Measurements from ENCODE around the gene DBX1. TPM values are rescaled to one million over a fixed set of nuclear protein-coding genes. Genes with fewer than 3 reads are reported as not detected.
A peak's percentile ranks its signal among the peaks of the same experiment; 100 is the strongest.
"Not testable (repeated sequence)": the region's sequence is repeated elsewhere in the genome, so short reads cannot be mapped to it uniquely, and the experiment has no call there.

The DBX1 gene, protein sequence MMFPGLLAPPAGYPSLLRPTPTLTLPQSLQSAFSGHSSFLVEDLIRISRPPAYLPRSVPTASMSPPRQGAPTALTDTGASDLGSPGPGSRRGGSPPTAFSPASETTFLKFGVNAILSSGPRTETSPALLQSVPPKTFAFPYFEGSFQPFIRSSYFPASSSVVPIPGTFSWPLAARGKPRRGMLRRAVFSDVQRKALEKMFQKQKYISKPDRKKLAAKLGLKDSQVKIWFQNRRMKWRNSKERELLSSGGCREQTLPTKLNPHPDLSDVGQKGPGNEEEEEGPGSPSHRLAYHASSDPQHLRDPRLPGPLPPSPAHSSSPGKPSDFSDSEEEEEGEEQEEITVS
- total RNA-seq: not detected

DNA sequence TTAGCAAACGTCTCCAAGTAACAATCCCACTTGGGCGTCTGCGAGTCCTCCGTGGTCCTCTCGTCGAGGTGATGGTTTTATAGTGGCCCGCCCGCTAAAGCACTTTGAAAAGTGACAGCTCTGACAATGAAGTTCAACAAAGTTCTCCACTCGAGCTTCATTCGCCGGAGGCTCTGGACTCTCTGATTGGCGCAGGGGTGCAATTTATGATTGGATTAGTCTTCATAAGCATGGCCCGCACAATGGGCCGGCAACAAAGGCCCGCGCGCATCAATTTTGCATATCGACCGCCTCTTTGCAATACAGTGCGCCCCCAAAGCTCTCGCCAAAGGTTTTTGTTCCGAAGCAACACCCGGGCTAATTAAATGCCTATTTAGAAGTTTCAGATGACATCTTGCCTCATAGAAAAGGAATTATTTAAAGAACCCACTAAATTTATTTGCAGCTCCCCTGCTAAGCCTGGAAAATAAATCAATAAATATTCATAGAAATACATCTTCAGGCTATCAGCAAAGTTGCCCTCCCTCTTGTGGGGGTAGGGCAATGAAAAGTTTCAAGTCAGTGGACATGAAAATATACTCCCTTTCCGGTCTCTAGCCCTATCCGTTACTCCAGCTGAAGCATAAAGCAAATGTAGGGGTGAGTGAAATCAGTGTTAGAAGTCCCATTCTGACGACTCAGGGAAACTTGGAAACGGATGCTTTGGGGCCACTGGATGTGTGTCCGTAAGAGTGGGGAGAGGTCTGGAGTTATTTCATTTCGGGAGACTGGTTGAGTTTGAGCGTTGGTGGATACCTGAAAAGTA lies at the start of gene DBX1:
DBX1 (minus strand) TSS at position 51 of the 805 bp plus-strand sequence. CDS start 151 bp downstream, outside the sequence.
- DNase-seq: no peak
- Mint-ChIP-seq H3K4me1 (ENCODE audit: low read depth) (peaks cover 39% of the 10 kb centered on the region), H3K9me3 (no peaks in the 10 kb centered on the region), H3K36me3 (ENCODE audit: insufficient read depth in 2 of 2) (peaks cover 5 to 6% of the 10 kb centered on the region in 2 donors), H3K27ac (peak within 1 kb of the TSS; percentile 35), H3K4me3 (peak within 1 kb of the TSS in 1 of 2 donors; percentile 14), H3K27me3 (ENCODE audit: low read depth) (peaks cover 87% of the 10 kb centered on the region)
- no peak for ATAC-seq (replicated peaks in 1 of 2)

DNA sequence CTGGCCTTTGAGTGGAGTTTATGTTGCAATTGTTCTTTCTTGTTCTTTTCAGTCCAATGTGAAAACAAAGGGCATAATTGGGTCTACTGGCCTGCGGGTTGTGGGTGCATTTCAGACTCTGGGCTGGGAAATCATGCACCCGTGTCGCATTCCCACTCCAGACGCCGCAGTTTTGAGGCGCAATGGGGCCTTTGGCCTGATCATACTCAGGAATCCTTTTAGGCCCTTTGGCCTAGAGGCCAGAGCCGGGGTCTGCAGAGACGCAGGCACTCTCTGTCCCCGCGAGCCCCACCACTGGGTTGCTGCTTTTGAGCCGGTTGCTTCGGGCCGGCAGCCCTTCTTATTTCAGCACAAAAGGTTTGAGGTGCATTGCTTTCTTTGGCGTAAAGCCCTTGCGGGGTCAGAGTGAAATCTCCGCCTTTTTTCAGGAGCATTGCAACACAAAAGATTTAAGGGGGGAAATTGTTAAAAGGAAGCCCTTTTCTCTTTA lies 48.4 kb upstream of the DBX1 start:
- H3K4me1 Mint-ChIP-seq (ENCODE audit: low read depth): peaks cover 10% of the 10 kb centered on the region
- H3K4me3 Mint-ChIP-seq: no peak overlapping the region
- H3K27ac Mint-ChIP-seq: no peak overlapping the region
- H3K27me3 Mint-ChIP-seq (ENCODE audit: low read depth): peaks cover 54% of the 10 kb centered on the region
- peaks cover 0 to 2% of the 10 kb centered on the region in 2 donors for H3K9me3 Mint-ChIP-seq
- no peak for ATAC-seq (replicated peaks in 1 of 2)
- peaks cover 0 to 2% of the 10 kb centered on the region in 2 donors for H3K36me3 Mint-ChIP-seq (ENCODE audit: insufficient read depth in 2 of 2)
- DNase-seq: no peak

DNA sequence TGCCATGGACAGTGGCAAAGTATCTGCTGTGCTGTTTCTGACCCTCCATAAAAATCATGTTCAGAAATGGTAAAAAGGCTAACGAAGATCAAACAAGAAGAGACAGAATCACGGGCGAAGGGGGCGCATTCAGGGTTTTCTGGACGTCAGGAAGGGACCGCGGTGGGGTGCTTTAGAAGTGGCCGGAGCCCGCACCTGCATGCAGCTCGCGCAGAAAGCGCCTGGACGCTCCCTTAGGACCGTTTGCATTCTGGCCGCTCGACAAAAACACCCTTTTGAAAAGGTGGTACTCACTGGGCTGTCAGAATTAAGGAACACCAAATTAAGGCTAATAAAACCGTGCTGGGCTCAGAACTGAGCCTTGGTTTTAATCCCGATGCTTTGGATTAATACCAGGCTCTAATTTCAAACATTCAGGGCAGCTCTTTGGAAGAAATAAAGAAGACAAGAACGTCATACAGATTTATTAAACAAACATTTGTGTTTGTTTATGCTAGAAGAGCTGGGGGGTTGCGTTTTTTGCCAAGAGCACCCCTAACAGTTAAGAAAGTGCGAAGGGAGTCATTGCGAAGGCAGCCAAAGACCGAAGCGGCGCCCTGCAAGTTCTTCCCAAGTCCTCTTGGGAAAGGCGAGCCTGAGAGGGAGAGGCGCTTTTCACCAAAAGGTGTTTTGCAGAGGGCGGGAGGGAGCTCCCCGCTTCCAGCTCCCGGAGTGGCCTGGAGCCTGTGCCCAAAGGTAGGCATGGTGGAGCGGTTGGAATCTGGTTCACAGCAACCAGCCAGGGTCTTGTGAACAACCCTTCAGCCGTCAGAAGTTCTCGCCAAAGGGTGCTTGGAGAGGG lies 47.7 kb upstream of the DBX1 start:
- H3K27me3 Mint-ChIP-seq (ENCODE audit: low read depth): peaks cover 54% of the 10 kb centered on the region
- no peak for ATAC-seq (replicated peaks in 1 of 2)

DNA sequence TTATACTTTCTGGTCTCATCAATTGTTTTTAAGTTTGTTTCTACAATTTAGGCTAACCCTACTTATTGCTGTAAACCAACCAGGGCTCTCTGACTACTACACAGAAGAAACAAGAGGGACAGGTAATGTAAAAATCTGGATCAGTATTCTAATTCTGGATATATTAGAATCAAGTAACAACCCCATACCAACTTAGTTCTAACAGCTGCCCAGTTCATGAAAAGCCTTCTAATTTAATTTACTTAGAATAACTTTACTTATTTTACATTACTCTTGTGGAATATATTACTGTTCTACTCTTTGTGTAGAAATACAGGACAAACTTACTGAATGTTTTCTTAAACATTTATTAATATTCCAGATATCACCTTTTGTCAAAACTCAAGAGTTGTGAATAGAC lies 45.5 kb upstream of the DBX1 start:
- Mint-ChIP-seq H3K27ac (no peak overlapping the region), H3K4me1 (ENCODE audit: low read depth) (peaks cover 10% of the 10 kb centered on the region), H3K4me3 (no peak overlapping the region), H3K9me3 (peaks cover 0 to 2% of the 10 kb centered on the region in 2 donors), H3K36me3 (ENCODE audit: insufficient read depth in 2 of 2) (peaks cover 0 to 2% of the 10 kb centered on the region in 2 donors), H3K27me3 (ENCODE audit: low read depth) (peaks cover 59% of the 10 kb centered on the region)
- no peak for ATAC-seq (replicated peaks in 1 of 2)
- no peak for DNase-seq

More for the DNA sequence above, 47.7 kb upstream of the DBX1 start:
- Mint-ChIP-seq H3K27ac (no peak overlapping the region), H3K9me3 (peaks cover 0 to 2% of the 10 kb centered on the region in 2 donors), H3K4me3 (no peak overlapping the region), H3K4me1 (ENCODE audit: low read depth) (peaks cover 10% of the 10 kb centered on the region), H3K36me3 (ENCODE audit: insufficient read depth in 2 of 2) (peaks cover 0 to 2% of the 10 kb centered on the region in 2 donors)
- DNase-seq: no peak

DNA sequence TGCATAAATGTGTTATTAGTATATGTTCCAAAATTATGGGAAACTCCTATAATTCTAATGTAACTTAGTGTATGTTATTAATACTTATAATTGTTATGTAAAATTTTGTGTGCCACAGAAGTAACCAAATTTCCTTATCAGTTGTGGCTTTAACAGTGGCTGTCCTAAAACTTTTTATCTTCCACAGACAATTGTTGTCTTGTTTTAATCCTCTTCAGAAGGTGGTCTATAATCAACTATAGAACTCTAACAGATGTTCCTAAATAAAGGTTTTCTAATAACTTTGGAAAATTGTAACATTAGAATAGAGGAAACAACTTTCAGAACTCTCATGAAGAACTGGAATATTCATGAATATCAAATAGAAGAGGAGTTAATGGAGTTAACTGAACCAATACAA lies 44.4 kb upstream of the DBX1 start:
- peaks cover 48% of the 10 kb centered on the region for H3K27me3 Mint-ChIP-seq (ENCODE audit: low read depth)
- peaks cover 10% of the 10 kb centered on the region for H3K4me1 Mint-ChIP-seq (ENCODE audit: low read depth)
- DNase-seq: no peak
- no peak overlapping the region for H3K4me3 Mint-ChIP-seq
- no peak overlapping the region for H3K27ac Mint-ChIP-seq
- peaks cover 0 to 2% of the 10 kb centered on the region in 2 donors for H3K36me3 Mint-ChIP-seq (ENCODE audit: insufficient read depth in 2 of 2)
- H3K9me3 Mint-ChIP-seq: peaks cover 0 to 2% of the 10 kb centered on the region in 2 donors
- ATAC-seq (replicated peaks in 1 of 2): no peak

DNA sequence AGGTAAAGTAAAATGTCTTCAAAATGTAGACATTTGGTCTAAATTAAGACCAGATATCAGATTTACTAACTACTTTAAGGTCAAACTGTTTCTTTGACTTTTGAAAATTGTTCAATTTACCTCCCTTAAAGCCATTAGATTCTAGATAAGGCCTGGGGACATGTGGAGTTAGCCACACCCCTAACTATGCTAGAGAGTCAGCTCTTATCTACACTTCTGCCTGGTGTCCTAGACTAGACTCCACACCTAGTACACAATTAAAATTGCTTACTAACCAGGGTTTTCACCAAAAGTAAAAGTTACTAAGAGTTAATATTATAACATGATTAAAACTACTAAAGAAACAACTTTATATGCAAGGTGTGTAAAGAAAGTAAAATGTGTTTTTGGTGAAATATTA lies 43.6 kb upstream of the DBX1 start:
- ATAC-seq (replicated peaks in 1 of 2) (no peak), DNase-seq (no peak)

DNA sequence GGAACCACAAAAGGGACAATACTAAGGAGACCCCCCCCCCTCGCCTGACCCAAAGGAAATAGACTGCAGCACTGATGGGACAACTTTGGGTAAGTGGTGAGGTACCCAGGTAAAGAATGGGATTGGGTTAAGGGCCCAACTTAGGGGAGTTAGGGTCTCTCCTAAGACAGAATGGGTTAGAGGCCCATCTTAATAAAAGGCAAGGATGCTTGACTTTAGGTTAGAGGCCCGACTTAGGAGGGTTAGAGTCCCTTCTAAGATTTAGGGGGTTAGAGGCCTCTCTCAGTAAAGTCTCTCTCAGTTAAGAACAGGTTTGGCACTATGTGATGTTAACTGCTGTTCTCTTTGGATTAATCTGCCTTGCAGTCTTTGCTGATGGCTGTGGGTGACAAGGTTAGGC lies 41.0 kb upstream of the DBX1 start:
- no peaks in the 10 kb centered on the region for H3K36me3 Mint-ChIP-seq (ENCODE audit: insufficient read depth in 2 of 2)
- H3K27ac Mint-ChIP-seq: no peak overlapping the region
- ATAC-seq (replicated peaks in 1 of 2) (no peak), DNase-seq (no peak)
- H3K27me3 Mint-ChIP-seq (ENCODE audit: low read depth): peaks cover 29% of the 10 kb centered on the region
- H3K9me3 Mint-ChIP-seq: no peaks in the 10 kb centered on the region
- peaks cover 6% of the 10 kb centered on the region for H3K4me1 Mint-ChIP-seq (ENCODE audit: low read depth)
- no peak overlapping the region for H3K4me3 Mint-ChIP-seq

More for the DNA sequence above, 43.6 kb upstream of the DBX1 start:
- Mint-ChIP-seq H3K27ac (no peak overlapping the region), H3K4me3 (no peak overlapping the region), H3K9me3 (peaks cover 0 to 2% of the 10 kb centered on the region in 2 donors), H3K27me3 (ENCODE audit: low read depth) (peaks cover 40% of the 10 kb centered on the region), H3K4me1 (ENCODE audit: low read depth) (peaks cover 10% of the 10 kb centered on the region), H3K36me3 (ENCODE audit: insufficient read depth in 2 of 2) (peaks cover 0 to 2% of the 10 kb centered on the region in 2 donors)

DNA sequence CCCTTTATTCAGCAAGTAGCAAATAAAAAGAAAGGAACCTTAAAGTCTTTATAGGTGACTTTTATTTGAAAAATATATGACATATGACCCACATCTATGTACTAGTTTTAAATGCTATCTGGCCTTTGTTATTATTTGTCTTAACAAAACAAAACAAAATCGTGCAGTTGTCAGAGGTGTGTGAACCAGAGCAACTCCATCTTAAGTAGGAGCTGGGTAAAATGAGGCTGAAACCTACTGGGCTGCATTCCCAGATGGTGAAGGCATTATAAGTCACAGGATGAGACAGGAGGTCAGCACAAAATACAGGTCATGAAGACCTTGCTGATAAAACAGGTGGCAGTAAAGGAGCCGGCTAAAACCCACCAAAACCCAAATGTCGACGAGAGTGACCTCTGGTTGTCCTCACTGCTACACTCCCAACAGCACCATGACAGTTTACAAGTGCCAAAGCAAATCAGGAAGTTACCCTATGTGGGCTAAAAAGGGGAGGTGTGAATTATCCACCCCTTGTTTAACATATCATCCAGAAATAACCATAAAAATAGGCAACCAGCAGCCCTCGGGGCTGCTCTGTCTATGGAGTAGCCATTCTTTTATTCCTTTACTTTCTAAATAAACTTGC lies 40.2 kb upstream of the DBX1 start:
- H3K4me1 Mint-ChIP-seq (ENCODE audit: low read depth): not testable (repeated sequence)

DNA sequence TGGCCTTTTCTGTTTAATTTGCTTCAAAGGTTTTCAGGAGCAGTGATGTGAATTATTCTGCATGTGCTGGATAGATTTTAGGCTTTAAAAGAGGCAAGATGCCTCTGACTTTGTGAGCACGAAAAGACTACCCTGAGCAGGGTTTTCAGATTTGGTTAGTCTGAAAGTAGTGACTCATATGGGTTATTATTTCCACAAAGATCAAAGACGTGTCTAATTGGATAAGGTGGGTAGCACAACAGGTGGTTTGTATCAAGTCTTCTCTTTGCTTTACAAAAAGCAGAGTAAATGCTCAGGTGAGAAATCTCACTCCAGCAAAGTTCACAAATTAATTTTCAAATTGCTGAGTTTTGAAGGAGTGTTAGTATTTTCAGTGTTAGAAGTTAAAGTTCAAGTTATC lies 37.6 kb upstream of the DBX1 start:
- DNase-seq (no peak), ATAC-seq (replicated peaks in 1 of 2) (no peak)
- Mint-ChIP-seq H3K4me3 (no peak overlapping the region), H3K4me1 (ENCODE audit: low read depth) (peaks cover 6% of the 10 kb centered on the region), H3K27me3 (ENCODE audit: low read depth) (peaks cover 33% of the 10 kb centered on the region), H3K27ac (no peak overlapping the region), H3K36me3 (ENCODE audit: insufficient read depth in 2 of 2) (no peaks in the 10 kb centered on the region), H3K9me3 (no peaks in the 10 kb centered on the region)

More for the DNA sequence above, 40.2 kb upstream of the DBX1 start:
- peaks cover 27% of the 10 kb centered on the region for H3K27me3 Mint-ChIP-seq (ENCODE audit: low read depth)
- not testable (repeated sequence) for H3K36me3 Mint-ChIP-seq (ENCODE audit: insufficient read depth in 2 of 2); H3K4me3 Mint-ChIP-seq; H3K9me3 Mint-ChIP-seq; H3K27ac Mint-ChIP-seq; ATAC-seq (replicated peaks in 1 of 2); DNase-seq

DNA sequence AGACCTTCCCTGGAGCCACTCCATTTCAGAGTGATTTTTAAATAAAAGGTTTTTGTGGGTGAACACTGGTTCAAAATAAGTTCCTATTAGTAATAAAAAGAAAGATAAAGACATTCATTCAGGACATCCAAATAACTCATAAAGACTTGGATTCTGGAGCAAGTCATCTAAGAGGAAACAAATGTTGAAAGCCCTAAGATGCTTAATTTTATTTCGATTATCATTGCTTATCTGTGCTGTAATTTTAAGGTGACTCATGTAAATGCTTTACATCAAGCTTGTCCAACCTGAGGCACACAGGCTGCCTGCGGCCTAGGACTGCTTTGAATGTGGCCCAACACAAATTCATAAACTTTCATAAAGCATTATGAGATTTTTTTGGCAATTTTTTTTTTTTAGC lies 34.2 kb upstream of the DBX1 start:
- no peak for DNase-seq
- H3K9me3 Mint-ChIP-seq: no peaks in the 10 kb centered on the region
- H3K4me3 Mint-ChIP-seq: no peak overlapping the region
- H3K27me3 Mint-ChIP-seq (ENCODE audit: low read depth): peaks cover 27% of the 10 kb centered on the region
- H3K27ac Mint-ChIP-seq: no peak overlapping the region
- peaks cover 6% of the 10 kb centered on the region for H3K4me1 Mint-ChIP-seq (ENCODE audit: low read depth)
- ATAC-seq (replicated peaks in 1 of 2): no peak
- no peaks in the 10 kb centered on the region for H3K36me3 Mint-ChIP-seq (ENCODE audit: insufficient read depth in 2 of 2)

DNA sequence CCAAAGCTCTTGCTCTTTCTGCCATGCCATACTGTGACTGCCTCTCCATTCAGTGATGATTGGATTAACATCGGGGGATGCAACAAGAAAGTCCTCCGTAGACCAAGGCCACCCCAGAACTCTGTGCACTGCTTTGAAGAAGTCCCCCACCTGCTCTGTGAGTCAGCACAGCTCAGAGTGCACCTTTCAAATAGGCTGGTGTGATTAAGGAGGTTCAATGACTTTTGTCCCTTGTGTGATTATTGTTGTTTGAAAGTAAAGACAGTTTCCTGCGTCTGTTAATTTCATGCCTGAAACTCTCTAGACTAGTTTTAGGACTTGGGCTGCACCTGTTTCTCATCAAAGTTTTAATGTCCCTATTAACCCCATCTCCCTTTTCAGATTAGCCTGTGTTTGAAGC lies 33.0 kb upstream of the DBX1 start:
- Mint-ChIP-seq H3K36me3 (ENCODE audit: insufficient read depth in 2 of 2) (no peaks in the 10 kb centered on the region), H3K27me3 (ENCODE audit: low read depth) (peaks cover 25% of the 10 kb centered on the region), H3K4me1 (ENCODE audit: low read depth) (peaks cover 6% of the 10 kb centered on the region), H3K27ac (no peak overlapping the region), H3K9me3 (no peaks in the 10 kb centered on the region), H3K4me3 (no peak overlapping the region)
- DNase-seq (no peak), ATAC-seq (replicated peaks in 1 of 2) (no peak)

DNA sequence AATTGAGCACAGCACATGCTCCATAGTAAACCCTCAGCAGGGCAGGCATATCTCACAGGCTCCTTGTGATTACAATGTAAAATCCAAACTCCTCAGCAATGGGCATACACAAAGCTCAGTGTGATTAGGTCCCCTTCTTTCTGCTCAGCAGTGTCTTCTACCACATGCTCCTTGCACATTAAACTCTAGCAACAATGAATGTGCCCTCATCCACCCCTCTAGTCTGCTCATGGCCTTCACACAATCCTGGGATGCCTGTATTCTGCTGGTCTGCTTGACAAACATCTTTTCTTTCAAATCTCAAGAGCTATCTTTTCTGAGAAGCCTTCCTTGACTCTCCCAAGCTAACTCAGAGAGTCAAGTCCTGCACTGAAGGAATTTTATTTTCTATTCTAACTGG lies 32.4 kb upstream of the DBX1 start:
- H3K36me3 Mint-ChIP-seq (ENCODE audit: insufficient read depth in 2 of 2): no peaks in the 10 kb centered on the region
- no peaks in the 10 kb centered on the region for H3K9me3 Mint-ChIP-seq
- peaks cover 2% of the 10 kb centered on the region for H3K4me1 Mint-ChIP-seq (ENCODE audit: low read depth)
- no peak overlapping the region for H3K4me3 Mint-ChIP-seq
- no peak for DNase-seq
- no peak overlapping the region for H3K27ac Mint-ChIP-seq
- H3K27me3 Mint-ChIP-seq (ENCODE audit: low read depth): peaks cover 19% of the 10 kb centered on the region
- no peak for ATAC-seq (replicated peaks in 1 of 2)

Data from activated T-cell treated with anti-CD3 and anti-CD28 coated beads, Interleukin-2, amount 50 U/mL, for 72 hours (primary cell).